Sigmoid colon (tissue), 4 donors: ENCODE results near the gene PRAMEF11.
"Not testable (repeated sequence)": the region's sequence is repeated elsewhere in the genome, so short reads cannot be mapped to it uniquely, and the experiment has no call there.

ENCODE experiments used
- EP300 ChIP-seq, 4 donors: sonication (generic); formaldehyde crosslinking; IDR thresholded peaks; one replicate each; pipeline ENCODE4 v1.6.1; 2017; ENCODE audit warnings: antibody characterized with exemption in 4 of 4
- POLR2A ChIP-seq, 2 donors: fragments of 450-650 bp; IDR thresholded peaks; one replicate each; pipeline ENCODE4 v1.6.1; 2016; ENCODE audit warnings: antibody characterized with exemption in 2 of 2, mild to moderate bottlenecking in 2 of 2, moderate library complexity in 2 of 2
- TF ChIP-seq, protein P1 (sequence below), 4 experiments: fragments of 450-650 bp in 3 of 4; fragments of 200-600 bp in 1 of 4; IDR thresholded peaks; one replicate each; pipeline ENCODE4 v1.5.1; 2016 to 2019; ENCODE audit warnings: antibody characterized with exemption in 4 of 4, mild to moderate bottlenecking in 3 of 4, moderate library complexity in 2 of 4

DNA sequence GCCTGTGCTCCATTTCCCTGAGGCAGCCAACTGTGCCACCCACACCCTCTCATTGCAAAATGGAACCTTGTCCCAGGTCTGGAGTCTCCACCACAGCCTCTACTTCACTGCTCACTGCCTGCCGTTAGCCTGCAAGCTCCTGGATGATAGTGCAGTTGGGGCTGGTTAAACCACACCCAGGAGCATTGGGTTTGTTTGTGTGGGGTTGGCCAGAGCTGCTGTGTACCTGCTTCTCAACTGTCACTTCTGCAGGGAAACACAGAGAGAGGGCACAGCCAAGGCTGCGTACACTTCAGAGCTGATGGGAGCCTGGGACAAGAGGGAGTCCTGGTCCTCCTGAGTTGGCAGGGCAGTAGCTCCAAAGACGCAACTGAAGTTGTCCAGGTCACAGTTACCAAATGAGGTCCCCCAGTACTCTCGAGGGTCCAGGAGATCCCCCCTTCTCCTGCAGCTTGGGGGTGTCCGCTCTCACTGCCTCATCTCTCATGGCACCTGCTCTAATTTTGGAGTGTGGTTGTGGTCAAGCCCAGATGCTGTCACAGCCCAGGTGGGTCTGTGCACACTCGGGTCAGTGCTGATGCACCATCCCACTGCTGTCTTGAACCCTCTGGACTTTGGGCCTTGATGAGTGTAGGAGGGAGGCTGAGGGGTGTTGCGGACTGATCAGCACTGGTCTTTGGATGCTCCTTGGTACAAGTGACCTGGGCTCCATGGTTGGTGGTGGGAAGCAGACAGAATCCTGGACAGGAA is 32.1 kb upstream of the PRAMEF11 start:
- TF ChIP-seq, protein P1, sequence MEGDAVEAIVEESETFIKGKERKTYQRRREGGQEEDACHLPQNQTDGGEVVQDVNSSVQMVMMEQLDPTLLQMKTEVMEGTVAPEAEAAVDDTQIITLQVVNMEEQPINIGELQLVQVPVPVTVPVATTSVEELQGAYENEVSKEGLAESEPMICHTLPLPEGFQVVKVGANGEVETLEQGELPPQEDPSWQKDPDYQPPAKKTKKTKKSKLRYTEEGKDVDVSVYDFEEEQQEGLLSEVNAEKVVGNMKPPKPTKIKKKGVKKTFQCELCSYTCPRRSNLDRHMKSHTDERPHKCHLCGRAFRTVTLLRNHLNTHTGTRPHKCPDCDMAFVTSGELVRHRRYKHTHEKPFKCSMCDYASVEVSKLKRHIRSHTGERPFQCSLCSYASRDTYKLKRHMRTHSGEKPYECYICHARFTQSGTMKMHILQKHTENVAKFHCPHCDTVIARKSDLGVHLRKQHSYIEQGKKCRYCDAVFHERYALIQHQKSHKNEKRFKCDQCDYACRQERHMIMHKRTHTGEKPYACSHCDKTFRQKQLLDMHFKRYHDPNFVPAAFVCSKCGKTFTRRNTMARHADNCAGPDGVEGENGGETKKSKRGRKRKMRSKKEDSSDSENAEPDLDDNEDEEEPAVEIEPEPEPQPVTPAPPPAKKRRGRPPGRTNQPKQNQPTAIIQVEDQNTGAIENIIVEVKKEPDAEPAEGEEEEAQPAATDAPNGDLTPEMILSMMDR (IDR thresholded peaks at IDR 0.05) = not testable (repeated sequence)
- not testable (repeated sequence) for TF ChIP-seq POLR2A, EP300 (IDR thresholded peaks at IDR 0.05)
